ENCODE measurements around the gene ATRX.
"Not testable (repeated sequence)": the region's sequence is repeated elsewhere in the genome, so short reads cannot be mapped to it uniquely, and the experiment has no call there.

The ATRX gene

GRCh38 chrX:77785486-77786364, at the start of gene ATRX:
Gene ATRX, minus strand, starts transcription at chrX:77786216. Its CDS starts 215 bp downstream, at chrX:77786001.
- Mint-ChIP-seq H3K27me3 (no peaks in the 10 kb centered on the region), H3K36me3 (ENCODE audit: low read depth) (no peaks in the 10 kb centered on the region), H3K27ac (peak within 1 kb of the TSS; percentile 99), H3K4me1 (ENCODE audit: low read depth) (peaks cover 37% of the 10 kb centered on the region), H3K9me3 (no peaks in the 10 kb centered on the region), H3K4me3 (peak within 1 kb of the TSS; percentile 98)

GRCh38 chrX:77831544-77831943, 45.5 kb upstream of the ATRX start:
- H3K9me3 Mint-ChIP-seq; H3K4me1 Mint-ChIP-seq (ENCODE audit: low read depth); H3K27me3 Mint-ChIP-seq; H3K27ac Mint-ChIP-seq; H3K4me3 Mint-ChIP-seq: not testable (repeated sequence)
- peaks cover 23% of the 10 kb centered on the region for H3K36me3 Mint-ChIP-seq (ENCODE audit: low read depth)

GRCh38 chrX:77821989-77822388, 36.0 kb upstream of the ATRX start:
- not testable (repeated sequence) for H3K27me3 Mint-ChIP-seq; H3K27ac Mint-ChIP-seq; H3K4me3 Mint-ChIP-seq; H3K9me3 Mint-ChIP-seq; H3K4me1 Mint-ChIP-seq (ENCODE audit: low read depth)
- H3K36me3 Mint-ChIP-seq (ENCODE audit: low read depth), result peaks cover 29% of the 10 kb centered on the region

GRCh38 chrX:77820091-77820727, 34.2 kb upstream of the ATRX start:
- Mint-ChIP-seq H3K9me3 (peaks cover 5% of the 10 kb centered on the region), H3K4me1 (ENCODE audit: low read depth) (peaks cover 8% of the 10 kb centered on the region), H3K4me3 (no peak overlapping the region), H3K36me3 (ENCODE audit: low read depth) (peaks cover 12% of the 10 kb centered on the region), H3K27ac (no peak overlapping the region), H3K27me3 (no peaks in the 10 kb centered on the region)

- H3K27ac Mint-ChIP-seq, result no peak overlapping the region
These were observed 28.2 kb upstream of the ATRX start for GRCh38 chrX:77814210-77814609.

GRCh38 chrX:77802201-77802600, 16.2 kb upstream of the ATRX start:
- H3K27me3 Mint-ChIP-seq, result no peaks in the 10 kb centered on the region
- no peaks in the 10 kb centered on the region for H3K4me1 Mint-ChIP-seq (ENCODE audit: low read depth)
- H3K4me3 Mint-ChIP-seq, result no peak overlapping the region
- no peaks in the 10 kb centered on the region for H3K36me3 Mint-ChIP-seq (ENCODE audit: low read depth)
- H3K27ac Mint-ChIP-seq, result no peak overlapping the region
- no peaks in the 10 kb centered on the region for H3K9me3 Mint-ChIP-seq

More at GRCh38 chrX:77814210-77814609, 28.2 kb upstream of the ATRX start:
- Mint-ChIP-seq H3K27me3 (no peaks in the 10 kb centered on the region), H3K9me3 (peaks cover 5% of the 10 kb centered on the region), H3K36me3 (ENCODE audit: low read depth) (no peaks in the 10 kb centered on the region), H3K4me3 (no peak overlapping the region), H3K4me1 (ENCODE audit: low read depth) (peaks cover 4% of the 10 kb centered on the region)

- Mint-ChIP-seq H3K4me3 (no peak overlapping the region), H3K27ac (no peak overlapping the region), H3K27me3 (no peaks in the 10 kb centered on the region), H3K9me3 (no peaks in the 10 kb centered on the region), H3K4me1 (ENCODE audit: low read depth) (no peaks in the 10 kb centered on the region), H3K36me3 (ENCODE audit: low read depth) (no peaks in the 10 kb centered on the region)
These were observed 9.1 kb upstream of the ATRX start for GRCh38 chrX:77795124-77795523.

- H3K4me1 Mint-ChIP-seq (ENCODE audit: low read depth), result no peaks in the 10 kb centered on the region
- no peaks in the 10 kb centered on the region for H3K36me3 Mint-ChIP-seq (ENCODE audit: low read depth)
- no peaks in the 10 kb centered on the region for H3K9me3 Mint-ChIP-seq
- no peak overlapping the region for H3K4me3 Mint-ChIP-seq
- no peak overlapping the region for H3K27ac Mint-ChIP-seq
- no peaks in the 10 kb centered on the region for H3K27me3 Mint-ChIP-seq
These were observed 7.9 kb upstream of the ATRX start for GRCh38 chrX:77793946-77794345.

GRCh38 chrX:77788050-77788449, 2.0 kb upstream of the ATRX start:
- Mint-ChIP-seq H3K9me3 (no peaks in the 10 kb centered on the region), H3K4me1 (ENCODE audit: low read depth) (peaks cover 30% of the 10 kb centered on the region), H3K27me3 (no peaks in the 10 kb centered on the region), H3K36me3 (ENCODE audit: low read depth) (no peaks in the 10 kb centered on the region), H3K27ac (peak overlapping the region; percentile 81), H3K4me3 (peak overlapping the region; percentile 85)

GRCh38 chrX:77786365-77786680, 307 bp upstream of the ATRX start:
- H3K27me3 Mint-ChIP-seq, result no peaks in the 10 kb centered on the region
- no peaks in the 10 kb centered on the region for H3K9me3 Mint-ChIP-seq
- peaks cover 37% of the 10 kb centered on the region for H3K4me1 Mint-ChIP-seq (ENCODE audit: low read depth)
- no peaks in the 10 kb centered on the region for H3K36me3 Mint-ChIP-seq (ENCODE audit: low read depth)
- H3K27ac Mint-ChIP-seq, result peak overlapping the region; percentile 99
- peak overlapping the region; percentile 98 for H3K4me3 Mint-ChIP-seq

GRCh38 chrX:77779695-77780094, 6.3 kb downstream of the ATRX start:
- peak overlapping the region; percentile 61 for H3K27ac Mint-ChIP-seq
- H3K4me1 Mint-ChIP-seq (ENCODE audit: low read depth), result peaks cover 51% of the 10 kb centered on the region
- peaks cover 9% of the 10 kb centered on the region for H3K36me3 Mint-ChIP-seq (ENCODE audit: low read depth)
- H3K27me3 Mint-ChIP-seq, result no peaks in the 10 kb centered on the region
- no peak overlapping the region for H3K4me3 Mint-ChIP-seq
- no peaks in the 10 kb centered on the region for H3K9me3 Mint-ChIP-seq

GRCh38 chrX:77776659-77777058, 9.4 kb downstream of the ATRX start:
- H3K27me3 Mint-ChIP-seq, result no peaks in the 10 kb centered on the region
- H3K9me3 Mint-ChIP-seq, result no peaks in the 10 kb centered on the region
- no peak overlapping the region for H3K27ac Mint-ChIP-seq
- peaks cover 37% of the 10 kb centered on the region for H3K4me1 Mint-ChIP-seq (ENCODE audit: low read depth)
- no peak overlapping the region for H3K4me3 Mint-ChIP-seq
- peaks cover 14% of the 10 kb centered on the region for H3K36me3 Mint-ChIP-seq (ENCODE audit: low read depth)

GRCh38 chrX:77771601-77772000, 14.4 kb downstream of the ATRX start:
- Mint-ChIP-seq H3K9me3 (no peaks in the 10 kb centered on the region), H3K4me3 (no peak overlapping the region), H3K4me1 (ENCODE audit: low read depth) (peaks cover 36% of the 10 kb centered on the region), H3K27ac (no peak overlapping the region), H3K27me3 (no peaks in the 10 kb centered on the region), H3K36me3 (ENCODE audit: low read depth) (peaks cover 18% of the 10 kb centered on the region)

- Mint-ChIP-seq H3K4me3 (no peak overlapping the region), H3K9me3 (no peaks in the 10 kb centered on the region), H3K27ac (peak overlapping the region; percentile 21), H3K27me3 (no peaks in the 10 kb centered on the region), H3K36me3 (ENCODE audit: low read depth) (peaks cover 14% of the 10 kb centered on the region), H3K4me1 (ENCODE audit: low read depth) (peaks cover 31% of the 10 kb centered on the region)
These were observed 17.2 kb downstream of the ATRX start for GRCh38 chrX:77768787-77769186.

GRCh38 chrX:77766212-77766611, 19.8 kb downstream of the ATRX start:
- H3K4me3 Mint-ChIP-seq, H3K9me3 Mint-ChIP-seq, H3K27ac Mint-ChIP-seq, H3K27me3 Mint-ChIP-seq: not testable (repeated sequence)
- Mint-ChIP-seq H3K4me1 (ENCODE audit: low read depth) (peaks cover 30% of the 10 kb centered on the region), H3K36me3 (ENCODE audit: low read depth) (peaks cover 15% of the 10 kb centered on the region)

Measured in stimulated activated naive CD8-positive, alpha-beta T cell treated with anti-CD3 and anti-CD28 coated beads, Interleukin-15, Interleukin-2, amounts not matched to agents 100 ng/mL and 50 ng/mL, for 24 hours (primary cell).